Measurements from ENCODE around the gene PPM1H.

Gene PPM1H

DNA sequence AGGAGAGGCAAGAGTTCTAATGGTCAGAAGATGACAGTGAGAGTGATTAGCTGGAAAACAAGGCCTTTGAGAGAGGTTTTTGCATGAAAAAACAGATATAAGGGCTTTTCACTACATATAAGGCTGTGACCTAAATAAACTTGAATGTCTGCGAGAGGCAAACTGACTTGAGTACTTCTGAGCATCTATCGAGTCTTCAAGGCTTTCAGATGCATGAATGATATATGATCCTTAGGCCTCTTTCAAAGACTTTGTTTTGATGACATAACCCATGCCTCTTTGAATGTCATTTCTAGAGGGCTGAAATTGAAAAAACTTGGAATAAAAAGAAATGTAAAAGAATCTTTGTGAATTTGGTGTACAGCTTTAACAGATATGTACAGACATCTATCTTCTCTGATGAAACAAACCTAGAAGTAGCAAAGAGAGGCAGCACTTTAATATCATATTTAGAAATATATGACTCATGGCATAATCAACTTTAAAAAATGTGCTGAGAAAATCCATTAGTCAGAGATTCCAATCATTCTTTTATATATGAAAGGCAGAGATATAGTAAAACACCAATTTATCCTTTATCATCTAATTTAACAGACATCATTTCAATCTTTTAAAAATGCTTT lies 72.6 kb downstream of the PPM1H start:
- H3K4me1 ChIP-seq (ENCODE audit: control insufficient read depth, insufficient read depth, low read length, poor library complexity, severe bottlenecking), result no peaks in the 10 kb centered on the region
- no peak overlapping the region for H3K27ac ChIP-seq (ENCODE audit: insufficient read depth, low read length, poor library complexity, severe bottlenecking)
- H3K9me3 ChIP-seq (ENCODE audit: control insufficient read depth, low read length), result no peaks in the 10 kb centered on the region

DNA sequence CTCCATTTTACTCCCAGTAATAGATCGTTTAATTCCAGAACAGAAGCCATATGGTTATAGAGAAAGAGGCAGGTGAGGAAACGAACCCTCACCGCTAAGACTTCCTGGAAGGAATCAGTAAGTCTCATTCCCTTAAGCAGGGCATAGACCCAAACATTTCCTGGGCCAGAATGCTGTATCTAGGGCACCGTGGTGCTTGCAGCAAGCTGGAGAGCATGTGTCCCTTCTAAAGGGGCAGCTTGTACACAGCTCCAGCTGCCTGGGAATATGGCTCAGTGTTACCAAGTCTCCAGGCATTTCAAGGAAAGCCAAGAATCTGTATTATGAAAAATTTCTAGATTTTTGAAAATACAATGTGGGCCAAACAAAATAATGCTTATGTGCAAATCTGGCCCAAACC lies 73.4 kb downstream of the PPM1H start:
- no peak for DNase-seq
- no peaks in the 10 kb centered on the region for H3K36me3 ChIP-seq (ENCODE audit: control insufficient read depth, insufficient read depth, low read length)
- no peak overlapping the region for H3K4me3 ChIP-seq (ENCODE audit: insufficient read depth, low read depth, low read length, poor library complexity, severe bottlenecking)
- H3K4me1 ChIP-seq (ENCODE audit: control insufficient read depth, insufficient read depth, low read length, poor library complexity, severe bottlenecking), result no peaks in the 10 kb centered on the region
- H3K27me3 ChIP-seq (replicated peaks; ENCODE audit: control insufficient read depth, insufficient read depth, low read length, poor library complexity, severe bottlenecking), result no peaks in the 10 kb centered on the region
- no peak overlapping the region for H3K27ac ChIP-seq (ENCODE audit: insufficient read depth, low read length, poor library complexity, severe bottlenecking)
- no peaks in the 10 kb centered on the region for H3K9me3 ChIP-seq (ENCODE audit: control insufficient read depth, low read length)

More for the DNA sequence above, 72.6 kb downstream of the PPM1H start:
- no peak for DNase-seq
- no peaks in the 10 kb centered on the region for H3K36me3 ChIP-seq (ENCODE audit: control insufficient read depth, insufficient read depth, low read length)
- no peak overlapping the region for H3K4me3 ChIP-seq (ENCODE audit: insufficient read depth, low read depth, low read length, poor library complexity, severe bottlenecking)
- no peaks in the 10 kb centered on the region for H3K27me3 ChIP-seq (replicated peaks; ENCODE audit: control insufficient read depth, insufficient read depth, low read length, poor library complexity, severe bottlenecking)

- Histone ChIP-seq H3K27me3 (replicated peaks; ENCODE audit: control insufficient read depth, insufficient read depth, low read length, poor library complexity, severe bottlenecking) (no peaks in the 10 kb centered on the region), H3K36me3 (ENCODE audit: control insufficient read depth, insufficient read depth, low read length) (no peaks in the 10 kb centered on the region), H3K4me3 (ENCODE audit: insufficient read depth, low read depth, low read length, poor library complexity, severe bottlenecking) (no peak overlapping the region), H3K27ac (ENCODE audit: insufficient read depth, low read length, poor library complexity, severe bottlenecking) (no peak overlapping the region), H3K4me1 (ENCODE audit: control insufficient read depth, insufficient read depth, low read length, poor library complexity, severe bottlenecking) (no peaks in the 10 kb centered on the region), H3K9me3 (ENCODE audit: control insufficient read depth, low read length) (no peaks in the 10 kb centered on the region)
- no peak for DNase-seq
Observed at GRCh38 chr12:62860501-62861411, 74.2 kb downstream of the PPM1H start.

DNA sequence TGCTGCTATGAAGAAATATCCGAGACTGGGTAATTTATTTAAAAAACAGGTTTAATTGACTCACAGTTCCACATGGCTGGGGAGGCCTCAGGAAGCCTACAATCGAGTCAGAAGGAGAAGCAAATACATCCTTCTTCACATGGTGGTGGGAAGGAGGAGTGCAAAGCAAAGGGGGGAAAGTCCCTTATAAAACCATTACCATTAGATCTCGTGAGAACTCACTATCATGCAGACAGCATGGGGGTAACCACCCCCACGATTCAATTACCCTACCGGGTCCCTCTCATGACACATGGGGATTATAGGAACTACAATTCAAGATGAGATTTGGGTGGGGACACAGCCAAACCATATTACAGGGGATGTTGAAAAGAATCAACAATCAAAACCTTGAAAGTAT lies 74.9 kb downstream of the PPM1H start:
- Histone ChIP-seq H3K4me1 (ENCODE audit: control insufficient read depth, insufficient read depth, low read length, poor library complexity, severe bottlenecking) (no peaks in the 10 kb centered on the region), H3K27me3 (replicated peaks; ENCODE audit: control insufficient read depth, insufficient read depth, low read length, poor library complexity, severe bottlenecking) (no peaks in the 10 kb centered on the region), H3K36me3 (ENCODE audit: control insufficient read depth, insufficient read depth, low read length) (no peaks in the 10 kb centered on the region), H3K9me3 (ENCODE audit: control insufficient read depth, low read length) (no peaks in the 10 kb centered on the region), H3K4me3 (ENCODE audit: insufficient read depth, low read depth, low read length, poor library complexity, severe bottlenecking) (no peak overlapping the region), H3K27ac (ENCODE audit: insufficient read depth, low read length, poor library complexity, severe bottlenecking) (no peak overlapping the region)
- no peak for DNase-seq

DNA sequence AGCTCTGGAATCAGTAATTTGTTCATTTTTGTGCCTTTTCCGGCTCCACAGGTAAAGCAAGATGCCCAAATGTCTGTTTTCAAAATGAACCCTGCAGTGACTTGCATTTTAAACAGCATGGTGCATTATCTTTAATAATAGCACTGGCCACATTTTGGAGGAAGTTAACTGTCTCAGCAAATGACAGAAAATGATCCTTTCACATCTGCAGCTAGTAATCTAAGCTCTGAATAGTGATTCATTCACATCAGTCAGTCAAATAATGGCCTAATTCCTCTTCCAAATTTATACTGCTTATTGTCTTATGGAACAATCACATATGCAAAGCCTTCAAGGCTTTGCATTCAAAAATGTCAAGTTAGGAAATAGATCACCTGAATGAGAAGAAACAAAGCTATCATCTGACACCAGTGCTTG lies 75.6 kb downstream of the PPM1H start:
- Histone ChIP-seq H3K27me3 (replicated peaks; ENCODE audit: control insufficient read depth, insufficient read depth, low read length, poor library complexity, severe bottlenecking) (no peaks in the 10 kb centered on the region), H3K4me3 (ENCODE audit: insufficient read depth, low read depth, low read length, poor library complexity, severe bottlenecking) (no peak overlapping the region), H3K27ac (ENCODE audit: insufficient read depth, low read length, poor library complexity, severe bottlenecking) (no peak overlapping the region), H3K4me1 (ENCODE audit: control insufficient read depth, insufficient read depth, low read length, poor library complexity, severe bottlenecking) (no peaks in the 10 kb centered on the region), H3K9me3 (ENCODE audit: control insufficient read depth, low read length) (no peaks in the 10 kb centered on the region), H3K36me3 (ENCODE audit: control insufficient read depth, insufficient read depth, low read length) (no peaks in the 10 kb centered on the region)
- DNase-seq, result no peak

DNA sequence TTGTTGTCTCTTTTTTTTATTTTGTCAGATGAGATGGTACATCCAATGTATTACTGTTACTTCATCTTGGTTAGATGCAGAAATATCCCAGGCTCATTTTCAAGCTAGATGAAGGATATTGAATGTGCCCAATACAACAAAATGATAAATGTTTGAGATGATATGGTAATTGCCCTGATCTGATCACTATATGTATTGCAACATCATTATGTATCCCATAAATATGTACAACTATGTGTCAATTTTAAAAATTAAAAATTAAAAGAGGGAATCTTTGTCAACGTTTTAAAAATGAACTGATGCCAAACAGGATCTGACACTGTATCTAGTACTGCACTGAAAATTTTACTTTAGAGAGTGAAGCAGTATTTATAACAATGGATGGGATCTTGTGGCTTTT lies 78.5 kb downstream of the PPM1H start:
- no peaks in the 10 kb centered on the region for H3K4me1 ChIP-seq (ENCODE audit: control insufficient read depth, insufficient read depth, low read length, poor library complexity, severe bottlenecking)
- H3K27ac ChIP-seq (ENCODE audit: insufficient read depth, low read length, poor library complexity, severe bottlenecking), result no peak overlapping the region
- no peaks in the 10 kb centered on the region for H3K9me3 ChIP-seq (ENCODE audit: control insufficient read depth, low read length)
- H3K4me3 ChIP-seq (ENCODE audit: insufficient read depth, low read depth, low read length, poor library complexity, severe bottlenecking), result no peak overlapping the region
- H3K27me3 ChIP-seq (replicated peaks; ENCODE audit: control insufficient read depth, insufficient read depth, low read length, poor library complexity, severe bottlenecking), result no peaks in the 10 kb centered on the region
- H3K36me3 ChIP-seq (ENCODE audit: control insufficient read depth, insufficient read depth, low read length), result no peaks in the 10 kb centered on the region
- DNase-seq, result no peak

DNA sequence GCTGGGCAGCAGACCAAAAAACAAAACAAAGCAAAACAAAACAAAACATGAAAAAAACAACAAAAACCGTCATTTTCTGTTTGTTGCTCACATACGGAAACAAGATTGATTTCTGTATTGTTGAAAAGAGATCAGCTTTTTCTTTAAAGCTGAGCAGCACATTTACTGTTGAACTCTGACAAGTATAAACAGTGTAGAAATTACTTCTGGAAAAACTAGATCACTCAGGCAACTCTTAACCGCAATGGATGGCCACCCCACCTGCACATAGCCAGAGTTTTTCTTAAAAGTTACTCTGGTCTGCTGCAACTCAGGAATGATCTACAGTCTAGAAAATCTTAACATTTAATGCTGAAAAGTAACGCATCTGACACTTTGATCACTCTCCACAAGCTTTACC lies 80.9 kb downstream of the PPM1H start:
- DNase-seq, result no peak
- H3K36me3 ChIP-seq (ENCODE audit: control insufficient read depth, insufficient read depth, low read length), result no peaks in the 10 kb centered on the region
- no peak overlapping the region for H3K4me3 ChIP-seq (ENCODE audit: insufficient read depth, low read depth, low read length, poor library complexity, severe bottlenecking)
- H3K27ac ChIP-seq (ENCODE audit: insufficient read depth, low read length, poor library complexity, severe bottlenecking), result no peak overlapping the region
- no peaks in the 10 kb centered on the region for H3K9me3 ChIP-seq (ENCODE audit: control insufficient read depth, low read length)
- H3K27me3 ChIP-seq (replicated peaks; ENCODE audit: control insufficient read depth, insufficient read depth, low read length, poor library complexity, severe bottlenecking), result no peaks in the 10 kb centered on the region
- H3K4me1 ChIP-seq (ENCODE audit: control insufficient read depth, insufficient read depth, low read length, poor library complexity, severe bottlenecking), result no peaks in the 10 kb centered on the region

DNA sequence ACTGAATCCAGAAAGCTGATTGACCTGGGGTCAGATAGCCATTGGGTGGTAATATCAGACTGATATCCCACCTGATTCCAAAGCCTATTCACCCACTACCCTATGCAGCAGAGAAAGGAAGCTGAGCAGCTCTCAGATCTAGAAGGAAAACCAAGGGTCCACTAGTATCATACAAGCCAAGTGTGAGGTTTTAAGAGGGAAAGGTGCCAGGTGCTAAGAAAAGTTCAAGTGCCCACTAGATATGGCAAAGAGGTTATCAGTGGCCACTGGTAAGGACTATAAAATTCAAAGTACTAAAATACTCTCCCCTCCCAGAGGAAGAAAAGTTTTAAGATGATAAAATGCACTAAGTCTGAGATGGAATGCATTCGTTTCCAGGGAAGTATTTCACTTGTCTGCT lies 85.6 kb downstream of the PPM1H start:
- DNase-seq, result no peak
- Histone ChIP-seq H3K27ac (ENCODE audit: insufficient read depth, low read length, poor library complexity, severe bottlenecking) (no peak overlapping the region), H3K9me3 (ENCODE audit: control insufficient read depth, low read length) (no peaks in the 10 kb centered on the region), H3K4me3 (ENCODE audit: insufficient read depth, low read depth, low read length, poor library complexity, severe bottlenecking) (no peak overlapping the region), H3K4me1 (ENCODE audit: control insufficient read depth, insufficient read depth, low read length, poor library complexity, severe bottlenecking) (no peaks in the 10 kb centered on the region), H3K36me3 (ENCODE audit: control insufficient read depth, insufficient read depth, low read length) (no peaks in the 10 kb centered on the region), H3K27me3 (replicated peaks; ENCODE audit: control insufficient read depth, insufficient read depth, low read length, poor library complexity, severe bottlenecking) (no peaks in the 10 kb centered on the region)

GRCh38 chr12:62848418-62848817 lies 86.5 kb downstream of the PPM1H start:
- Histone ChIP-seq H3K27ac (ENCODE audit: insufficient read depth, low read length, poor library complexity, severe bottlenecking) (no peak overlapping the region), H3K27me3 (replicated peaks; ENCODE audit: control insufficient read depth, insufficient read depth, low read length, poor library complexity, severe bottlenecking) (no peaks in the 10 kb centered on the region), H3K36me3 (ENCODE audit: control insufficient read depth, insufficient read depth, low read length) (no peaks in the 10 kb centered on the region), H3K4me1 (ENCODE audit: control insufficient read depth, insufficient read depth, low read length, poor library complexity, severe bottlenecking) (no peaks in the 10 kb centered on the region), H3K9me3 (ENCODE audit: control insufficient read depth, low read length) (no peaks in the 10 kb centered on the region), H3K4me3 (ENCODE audit: insufficient read depth, low read depth, low read length, poor library complexity, severe bottlenecking) (no peak overlapping the region)
- DNase-seq, result no peak

- H3K27me3 ChIP-seq (replicated peaks; ENCODE audit: control insufficient read depth, insufficient read depth, low read length, poor library complexity, severe bottlenecking), result no peaks in the 10 kb centered on the region
- no peaks in the 10 kb centered on the region for H3K36me3 ChIP-seq (ENCODE audit: control insufficient read depth, insufficient read depth, low read length)
- H3K4me3 ChIP-seq (ENCODE audit: insufficient read depth, low read depth, low read length, poor library complexity, severe bottlenecking), result no peak overlapping the region
- H3K9me3 ChIP-seq (ENCODE audit: control insufficient read depth, low read length), result no peaks in the 10 kb centered on the region
- H3K4me1 ChIP-seq (ENCODE audit: control insufficient read depth, insufficient read depth, low read length, poor library complexity, severe bottlenecking), result no peaks in the 10 kb centered on the region
- no peak for DNase-seq
- no peak overlapping the region for H3K27ac ChIP-seq (ENCODE audit: insufficient read depth, low read length, poor library complexity, severe bottlenecking)
Observed at GRCh38 chr12:62847709-62848108, 87.2 kb downstream of the PPM1H start.

Measured in effector memory CD4-positive, alpha-beta T cell (primary cell).